HG02759 (cell line): ENCODE measurements around the gene EIF5A2.
A peak's percentile ranks its signal among the peaks of the same experiment; 100 is the strongest.
"Not testable (repeated sequence)": the region's sequence is repeated elsewhere in the genome, so short reads cannot be mapped to it uniquely, and the experiment has no call there.

ENCODE experiments used
- ATAC-seq: cut with Tn5 transposase; IDR thresholded peaks from one replicate; pipeline ENCODE4 v1.9.1; 2021; ENCODE audit warnings: mild to moderate bottlenecking, moderate library complexity; ENCODE audit not compliant: unreplicated experiment

The EIF5A2 gene

DNA sequence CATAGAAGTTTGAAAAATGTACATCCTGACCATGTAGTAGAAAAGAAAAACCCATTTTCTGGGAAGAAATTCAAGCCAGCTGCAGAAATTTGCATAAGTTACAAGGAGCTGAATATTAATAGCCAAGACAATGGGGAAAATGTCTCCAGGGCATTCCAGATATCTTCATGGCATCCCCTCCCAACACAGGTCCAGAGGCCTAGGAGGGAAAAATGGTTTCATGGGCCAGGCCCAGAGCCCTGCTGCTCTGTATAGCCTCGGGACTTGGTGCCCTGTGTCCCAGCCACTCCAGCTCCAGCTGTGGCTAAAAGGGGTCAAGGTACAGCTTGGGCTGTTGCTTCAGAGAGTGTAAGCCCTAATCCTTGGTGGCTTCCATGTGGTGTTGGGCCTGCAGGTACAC is 11.2 kb downstream of the EIF5A2 start:
- ATAC-seq: not testable (repeated sequence)

DNA sequence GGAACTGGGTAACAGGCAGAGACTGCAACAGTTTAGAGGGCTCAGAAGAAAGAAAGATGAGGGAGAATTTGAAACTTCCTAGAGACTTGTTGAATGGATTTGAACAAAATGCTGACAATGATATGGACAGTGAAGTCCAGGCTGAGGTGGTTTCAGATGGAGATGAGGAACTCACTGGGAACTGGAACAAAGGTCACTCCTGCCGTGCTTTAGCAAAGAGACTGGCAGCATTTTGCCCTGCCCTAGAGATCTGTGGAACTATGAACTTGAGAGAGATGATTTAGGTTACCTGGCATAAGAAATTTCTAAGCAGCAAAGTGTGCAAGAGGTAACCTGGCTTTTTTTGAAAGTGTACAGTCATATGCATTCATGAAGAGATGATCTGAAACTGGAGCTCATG is 11.7 kb downstream of the EIF5A2 start:
- no peak for ATAC-seq

GRCh38 chr3:170896333-170896732 is 12.1 kb downstream of the EIF5A2 start:
- not testable (repeated sequence) for ATAC-seq

DNA sequence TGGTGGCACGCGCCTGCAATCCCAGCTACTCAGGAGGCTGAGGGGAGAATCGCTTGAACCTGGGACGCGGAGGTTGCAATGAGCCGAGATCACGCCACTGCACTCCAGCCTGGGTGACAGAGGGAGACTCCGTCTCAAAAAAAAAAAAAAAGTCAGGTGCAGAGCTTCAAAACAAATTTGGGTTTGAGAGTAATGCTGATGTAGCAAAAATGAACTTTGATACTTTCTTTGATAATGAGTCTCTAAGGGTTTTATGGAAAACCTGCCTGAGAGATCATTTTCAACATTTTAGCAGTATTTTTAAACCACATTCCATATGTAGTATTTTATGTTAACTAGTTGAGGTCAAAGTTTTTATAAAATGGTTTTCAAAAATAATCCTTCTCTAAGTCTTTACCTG is 14.5 kb downstream of the EIF5A2 start:
- no peak for ATAC-seq

DNA sequence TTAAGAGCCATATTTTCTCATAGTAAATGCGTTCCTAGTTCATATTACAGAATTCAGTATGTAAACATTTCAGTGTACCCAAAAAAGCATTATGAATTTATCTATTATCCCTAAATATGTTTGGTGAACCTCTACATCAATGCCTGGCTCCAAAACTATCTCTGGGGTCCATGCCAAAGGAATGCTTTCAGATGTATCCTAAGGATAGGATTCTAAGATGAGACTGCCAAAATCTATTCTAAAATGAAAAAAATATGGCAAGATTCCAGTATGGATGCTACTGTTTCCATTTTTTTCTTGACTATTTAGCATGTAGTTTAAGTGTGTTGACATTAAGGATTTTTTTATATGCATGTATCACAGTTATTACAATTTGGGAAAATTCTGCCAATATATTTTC is 18.8 kb downstream of the EIF5A2 start:
- ATAC-seq: no peak

- ATAC-seq: no peak
These were observed 19.3 kb downstream of the EIF5A2 start for GRCh38 chr3:170889132-170889531.

DNA sequence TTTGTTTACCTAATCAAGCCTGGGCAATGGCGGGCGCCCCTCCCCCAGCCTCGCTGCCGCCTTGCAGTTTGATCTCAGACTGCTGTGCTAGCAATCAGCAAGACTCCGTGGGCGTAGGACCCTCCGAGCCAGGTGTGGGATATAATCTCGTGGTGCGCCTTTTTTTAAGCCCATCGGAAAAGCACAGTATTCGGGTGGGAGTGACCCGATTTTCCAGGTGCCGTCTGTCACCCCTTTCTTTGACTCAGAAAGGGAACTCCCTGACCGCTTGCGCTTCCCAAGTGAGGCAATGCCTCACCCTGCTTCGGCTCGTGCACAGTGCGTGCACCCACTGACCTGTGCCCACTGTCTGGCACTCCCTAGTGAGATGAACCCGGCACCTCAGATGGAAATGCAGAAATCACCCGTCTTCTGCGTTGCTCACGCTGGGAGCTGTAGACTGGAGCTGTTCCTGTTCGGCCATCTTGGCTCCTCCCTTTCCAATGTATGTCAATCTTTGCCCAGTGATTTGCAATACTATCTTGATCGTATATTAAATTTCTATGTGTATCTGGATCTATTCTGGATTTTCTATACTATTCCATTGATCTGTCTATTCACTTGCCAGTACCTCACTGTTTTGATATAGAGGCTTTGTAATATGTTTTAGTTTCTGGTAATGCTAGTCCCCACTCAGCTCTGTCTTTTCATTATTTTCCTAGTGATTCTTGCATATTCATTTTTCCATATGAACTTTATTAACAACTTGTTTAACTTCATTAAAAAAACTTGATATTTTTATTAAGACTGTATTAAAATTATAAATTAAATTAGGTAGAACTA is 24.1 kb downstream of the EIF5A2 start:
- ATAC-seq: not testable (repeated sequence)

DNA sequence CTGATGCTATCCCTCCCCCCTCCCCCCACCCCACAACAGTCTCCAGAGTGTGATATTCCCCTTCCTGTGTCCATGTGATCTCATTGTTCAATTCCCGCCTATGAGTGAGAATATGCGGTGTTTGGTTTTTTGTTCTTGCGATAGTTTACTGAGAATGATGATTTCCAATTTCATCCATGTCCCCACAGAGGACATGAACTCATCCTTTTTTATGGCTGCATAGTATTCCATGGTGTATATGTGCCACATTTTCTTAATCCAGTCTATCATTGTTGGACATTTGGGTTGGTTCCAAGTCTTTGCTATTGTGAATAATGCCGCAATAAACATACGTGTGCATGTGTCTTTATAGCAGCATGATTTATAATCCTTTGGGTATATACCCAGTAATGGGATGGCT is 29.7 kb downstream of the EIF5A2 start:
- ATAC-seq: not testable (repeated sequence)

- ATAC-seq: not testable (repeated sequence)
These were observed 31.1 kb downstream of the EIF5A2 start for GRCh38 chr3:170877311-170877710.

GRCh38 chr3:170876537-170876936 is 31.9 kb downstream of the EIF5A2 start:
- no peak for ATAC-seq

DNA sequence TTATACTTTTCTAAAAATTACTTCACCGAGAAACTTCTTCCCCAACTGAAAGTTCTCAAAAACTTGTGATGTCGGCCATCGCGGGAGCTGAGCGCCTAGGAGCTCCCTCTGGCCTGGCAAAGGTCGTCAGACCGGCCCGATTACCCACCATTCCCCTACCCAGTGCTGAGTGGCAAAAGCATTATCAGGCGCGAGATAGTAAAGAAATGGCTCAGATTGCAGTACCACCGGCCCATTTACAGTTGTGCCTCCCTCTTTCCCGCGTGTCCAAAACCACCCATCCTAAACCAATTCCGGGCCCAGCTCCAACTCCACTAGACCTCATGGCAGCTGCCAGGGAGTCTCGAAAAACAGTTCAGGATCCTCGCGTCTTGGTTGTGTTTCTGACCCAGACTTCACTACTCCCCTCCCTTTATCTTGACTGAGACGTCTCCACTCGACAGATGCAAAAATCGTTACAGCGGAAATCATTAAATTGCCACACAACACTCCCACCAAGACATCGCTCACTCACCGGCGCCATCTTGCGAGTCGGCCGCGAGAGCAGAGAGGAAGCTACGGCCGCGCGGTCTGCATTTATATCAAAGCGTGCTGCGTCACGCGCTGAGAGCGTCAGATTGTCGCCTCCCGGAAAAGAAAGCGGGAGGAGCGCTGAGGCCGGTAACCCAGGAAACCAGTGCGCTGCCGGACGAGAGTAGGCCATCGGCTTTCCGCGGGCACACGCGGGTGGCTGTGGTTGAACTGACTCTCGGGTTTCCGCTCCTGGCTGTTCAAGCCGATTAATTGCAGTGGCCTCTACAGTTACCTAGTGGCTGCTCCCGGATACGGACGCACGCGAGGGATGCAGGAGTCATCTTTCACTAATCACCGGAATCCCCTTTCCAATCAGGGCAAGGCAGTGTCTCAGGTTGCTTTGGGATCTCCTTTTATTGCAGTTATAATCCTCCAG is 38.5 kb downstream of the EIF5A2 start, which contains the start of gene RPL22L1:
TSS of gene RPL22L1 (minus strand) at position 551 of the 949 bp plus-strand sequence. CDS start at position 523, 28 bp downstream.
- peak; percentile 98 for ATAC-seq

DNA sequence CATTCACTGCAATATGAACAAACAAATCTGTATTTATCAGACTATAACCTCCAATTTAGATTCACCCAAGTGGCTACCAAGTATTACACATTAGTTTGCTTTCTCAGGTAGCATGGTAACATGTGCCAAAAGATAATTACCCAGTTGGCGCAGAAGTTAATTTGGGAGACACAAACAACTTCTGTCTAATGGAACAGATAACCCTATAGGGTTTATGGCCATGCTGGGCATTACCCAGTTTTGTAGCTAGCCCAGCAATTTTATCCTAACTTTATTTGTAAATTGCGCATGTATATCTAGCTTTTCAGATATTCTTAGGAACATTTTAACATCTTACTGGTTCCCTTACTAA is 39.2 kb downstream of the EIF5A2 start:
- ATAC-seq: no peak

DNA sequence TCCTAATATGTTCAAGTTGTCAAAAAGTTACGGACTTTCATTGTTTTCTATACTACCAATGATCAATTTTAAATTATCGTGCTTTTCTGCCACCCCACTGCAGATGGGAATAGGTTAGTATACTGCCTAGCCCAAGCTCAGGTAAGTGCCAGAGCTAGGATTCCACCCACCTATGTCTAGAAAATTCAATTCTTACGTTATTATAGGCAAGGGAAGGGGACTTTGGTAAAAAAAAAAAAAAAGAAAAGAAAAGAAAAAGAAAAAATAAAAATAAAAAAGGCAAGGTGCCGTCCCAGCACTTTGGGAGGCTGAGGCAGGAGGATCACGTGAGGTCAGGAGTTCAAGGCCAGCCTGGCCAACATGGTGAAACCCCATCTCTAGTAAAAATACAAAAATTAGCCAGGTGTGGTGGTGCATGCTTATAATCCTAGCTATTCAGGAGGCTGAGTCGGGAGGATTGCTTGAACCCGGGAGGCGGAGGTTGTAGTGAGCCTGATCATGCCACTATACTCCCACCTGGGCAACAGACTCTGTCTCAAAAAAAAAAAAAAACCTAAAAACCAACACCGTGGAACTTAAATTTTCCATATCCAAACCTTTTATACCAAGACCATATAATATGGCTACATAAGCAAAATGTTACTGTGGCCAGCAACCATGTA is 39.7 kb downstream of the EIF5A2 start:
- no peak for ATAC-seq

GRCh38 chr3:170867143-170867937 is 41.1 kb downstream of the EIF5A2 start:
- no peak for ATAC-seq

DNA sequence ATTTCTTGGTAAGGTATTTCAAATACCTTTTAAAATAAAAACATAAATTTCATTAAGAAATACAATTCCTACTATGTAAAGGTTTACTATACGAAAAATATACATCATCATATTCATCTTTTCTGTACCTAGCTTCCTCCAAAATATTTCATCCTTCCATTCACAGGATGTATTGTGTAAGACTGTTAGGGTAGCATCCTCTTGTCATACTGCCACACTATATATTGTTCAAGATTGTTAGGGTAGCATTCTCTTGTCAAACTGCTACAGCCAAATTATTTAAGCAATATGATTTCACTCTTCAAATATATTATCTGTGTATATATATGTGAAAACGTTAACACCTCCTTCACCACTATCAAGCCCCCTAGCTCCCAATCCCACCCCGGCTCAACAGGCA is 41.9 kb downstream of the EIF5A2 start:
- no peak for ATAC-seq

DNA sequence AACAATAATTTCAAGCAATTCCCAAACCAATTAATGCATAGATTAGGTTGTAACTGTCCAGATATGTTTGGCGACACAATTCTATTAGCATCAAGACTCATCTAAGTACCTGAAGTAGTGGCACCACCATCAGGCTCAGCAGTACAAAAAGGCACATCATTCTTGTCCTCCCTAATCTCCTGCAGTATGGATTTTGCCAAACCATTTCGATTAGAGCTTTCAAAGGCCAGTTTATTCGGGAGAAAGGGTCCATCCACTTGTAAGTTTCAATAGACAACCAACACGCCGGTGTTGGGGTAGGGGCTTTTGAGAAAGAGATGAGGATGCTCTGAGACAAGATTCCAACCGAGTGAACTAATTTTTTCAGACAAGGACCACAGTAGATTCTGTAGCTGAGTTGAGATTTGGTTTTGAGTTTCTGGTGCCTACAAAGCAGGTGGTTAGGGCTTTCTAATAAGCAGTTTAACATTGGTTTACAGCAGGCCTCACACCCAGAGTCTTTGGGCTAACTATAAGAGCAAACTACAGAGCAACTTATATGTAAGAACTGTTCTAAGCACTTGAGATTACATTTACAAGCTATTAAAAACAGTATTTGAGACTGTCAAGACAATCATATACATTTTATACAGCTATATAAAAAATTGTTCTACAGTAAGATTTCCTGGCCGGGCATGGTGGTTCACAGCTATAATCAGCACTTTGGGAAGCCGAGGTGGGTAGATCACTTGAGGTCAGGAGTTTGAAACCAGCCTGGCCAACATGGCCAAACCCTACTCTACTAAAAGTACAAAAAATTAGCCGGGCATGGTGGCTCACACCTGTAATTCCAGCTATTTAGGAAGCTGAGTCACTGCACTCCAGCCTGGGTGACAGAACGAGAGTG is 43.0 kb downstream of the EIF5A2 start:
- ATAC-seq: no peak

DNA sequence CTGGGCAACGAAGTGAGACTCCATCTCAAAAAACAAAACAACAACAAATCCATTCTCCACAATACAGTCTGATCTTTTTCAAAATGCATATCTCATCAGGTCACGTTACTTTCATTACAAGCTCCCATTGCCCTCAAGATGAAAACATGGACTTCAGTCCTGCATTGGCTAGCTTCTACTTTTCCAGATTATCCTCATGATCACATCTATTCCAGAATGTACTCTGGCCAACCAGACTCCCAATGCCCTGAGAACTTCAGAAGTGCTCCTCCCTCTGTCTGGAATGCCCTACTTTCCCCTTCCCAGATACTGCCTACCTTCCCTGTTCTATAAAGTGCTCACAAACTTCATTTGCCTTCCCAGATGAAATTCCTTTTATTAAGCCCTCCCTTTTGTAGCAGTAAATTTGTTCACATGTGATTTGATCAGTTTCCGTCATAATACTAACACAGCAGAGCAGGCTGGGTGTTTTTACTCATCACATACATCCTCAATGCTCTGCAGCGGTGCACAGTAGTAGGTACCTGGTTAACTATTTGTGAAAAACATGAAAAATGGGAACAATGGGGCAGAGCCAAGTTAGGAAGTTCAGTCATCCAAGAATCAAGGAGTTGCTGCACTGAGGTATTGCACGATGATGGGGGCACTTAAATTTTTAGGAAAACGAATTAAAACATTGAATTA is 43.8 kb downstream of the EIF5A2 start:
- ATAC-seq: no peak

- no peak for ATAC-seq
These were observed 44.6 kb downstream of the EIF5A2 start for GRCh38 chr3:170863816-170864215.
